HAP-1 (cell line): ENCODE results near the gene CCDC157.

Experiments used
- DNase-seq, 2 experiments: peaks; one replicate each; pipeline ENCODE4 v3.0.0-alpha.2; 2016 to 2020; ENCODE audit warnings: low spot score in 2 of 2
- H3K27me3 ChIP-seq: fragments of 250-450 bp; sonication (Bioruptor Pico); 2 replicates; pipeline ENCODE4 v1.5.1; 2020; ENCODE audit warnings: low read depth, mild to moderate bottlenecking, moderate library complexity
- H3K36me3 ChIP-seq: fragments of 250-450 bp; sonication (Bioruptor Pico); replicated peaks from 2 replicates; pipeline ENCODE4 v1.5.1; 2020; ENCODE audit warnings: mild to moderate bottlenecking
- H3K4me1 ChIP-seq: fragments of 250-450 bp; sonication (Bioruptor Pico); 2 replicates; pipeline ENCODE4 v1.5.1; 2020; ENCODE audit warnings: mild to moderate bottlenecking
- H3K4me3 ChIP-seq: fragments of 250-450 bp; sonication (Bioruptor Pico); 2 replicates; pipeline ENCODE4 v1.5.1; 2020; ENCODE audit warnings: mild to moderate bottlenecking, moderate library complexity
- H3K9me3 ChIP-seq: fragments of 250-450 bp; sonication (Bioruptor Pico); 2 replicates; pipeline ENCODE4 v1.5.1; 2020; ENCODE audit warnings: mild to moderate bottlenecking, moderate library complexity
- in situ Hi-C: fragments of 300-500 bp; cut with MboI; formaldehyde crosslinking; loops from 3 replicates; pipeline ENCODE4 v1.14.3; 2020; ENCODE audit warnings: low sequenced_read_pairs, inconsistent platforms, mixed read lengths

CCDC157 gene

GRCh38 chr22:30373331-30374325 is 16.8 kb downstream of the CCDC157 start:
- no peaks in the 10 kb centered on the region for H3K27me3 ChIP-seq
- DNase-seq = no peak
- H3K9me3 ChIP-seq = no peaks in the 10 kb centered on the region
- H3K4me1 ChIP-seq = no peaks in the 10 kb centered on the region
- H3K4me3 ChIP-seq = no peak overlapping the region
- in situ Hi-C loops = no loop called here
- peaks cover 10% of the 10 kb centered on the region for H3K36me3 ChIP-seq

- H3K27me3 ChIP-seq = no peaks in the 10 kb centered on the region
- H3K4me1 ChIP-seq = no peaks in the 10 kb centered on the region
- no peak overlapping the region for H3K4me3 ChIP-seq
- peaks cover 10% of the 10 kb centered on the region for H3K36me3 ChIP-seq
- in situ Hi-C loops = loop anchor here (25.0 kb wide), 1 partner anchor 263 kb away; no protein-coding TSS in a partner anchor
- no peak for DNase-seq
- no peaks in the 10 kb centered on the region for H3K9me3 ChIP-seq
Observed at GRCh38 chr22:30375312-30375849, 18.6 kb downstream of the CCDC157 start.

- H3K4me3 ChIP-seq = no peak overlapping the region
- H3K9me3 ChIP-seq = no peaks in the 10 kb centered on the region
- H3K27me3 ChIP-seq = no peaks in the 10 kb centered on the region
- in situ Hi-C loops = loop anchor here (25.0 kb wide), 1 partner anchor 268 kb away; no protein-coding TSS in a partner anchor
- no peak for DNase-seq
- peaks cover 21% of the 10 kb centered on the region for H3K36me3 ChIP-seq
- no peaks in the 10 kb centered on the region for H3K4me1 ChIP-seq
Observed at GRCh38 chr22:30380011-30380410, 23.2 kb downstream of the CCDC157 start.

- DNase-seq = no peak
- in situ Hi-C loops = loop anchor here (25.0 kb wide), 1 partner anchor 269 kb away; no protein-coding TSS in a partner anchor
- peaks cover 1% of the 10 kb centered on the region; the same call in 1 of the 2 replicates for H3K4me1 ChIP-seq
- H3K27me3 ChIP-seq = no peaks in the 10 kb centered on the region
- peaks cover 21% of the 10 kb centered on the region for H3K36me3 ChIP-seq
- no peak overlapping the region for H3K4me3 ChIP-seq
- H3K9me3 ChIP-seq = no peaks in the 10 kb centered on the region
Observed at GRCh38 chr22:30381264-30381663, 24.5 kb downstream of the CCDC157 start.

- no peak for DNase-seq
Observed at GRCh38 chr22:30382340-30382739, 25.5 kb downstream of the CCDC157 start.

GRCh38 chr22:30383061-30383460 is 26.3 kb downstream of the CCDC157 start:
- H3K27me3 ChIP-seq = no peaks in the 10 kb centered on the region
- in situ Hi-C loops = loop anchor here (25.0 kb wide), 1 partner anchor 271 kb away; no protein-coding TSS in a partner anchor
- H3K4me1 ChIP-seq = peaks cover 3% of the 10 kb centered on the region; the same call in 1 of the 2 replicates
- no peak overlapping the region for H3K4me3 ChIP-seq
- no peaks in the 10 kb centered on the region for H3K9me3 ChIP-seq
- peaks cover 11% of the 10 kb centered on the region; the same call in 1 of the 2 replicates for H3K36me3 ChIP-seq
- DNase-seq = no peak

More at GRCh38 chr22:30382340-30382739, 25.5 kb downstream of the CCDC157 start:
- Histone ChIP-seq H3K4me3 (no peak overlapping the region), H3K4me1 (peaks cover 3% of the 10 kb centered on the region; the same call in 1 of the 2 replicates), H3K36me3 (peaks cover 17% of the 10 kb centered on the region), H3K9me3 (no peaks in the 10 kb centered on the region), H3K27me3 (no peaks in the 10 kb centered on the region)
- in situ Hi-C loops = loop anchor here (25.0 kb wide), 1 partner anchor 270 kb away; no protein-coding TSS in a partner anchor

GRCh38 chr22:30385942-30386341 is 29.1 kb downstream of the CCDC157 start:
- in situ Hi-C loops = loop anchor here (25.0 kb wide), 1 partner anchor 274 kb away; no protein-coding TSS in a partner anchor
- no peak for DNase-seq

GRCh38 chr22:30386608-30386959 is 29.8 kb downstream of the CCDC157 start:
- no peaks in the 10 kb centered on the region for H3K27me3 ChIP-seq
- H3K4me3 ChIP-seq = peak overlapping the region; percentile 55
- in situ Hi-C loops = loop anchor here (25.0 kb wide), 1 partner anchor 274 kb away; no protein-coding TSS in a partner anchor
- H3K4me1 ChIP-seq = peaks cover 3% of the 10 kb centered on the region; the same call in 1 of the 2 replicates
- H3K9me3 ChIP-seq = peaks cover 6% of the 10 kb centered on the region; the same call in 1 of the 2 replicates
- DNase-seq = no peak
- peaks cover 11% of the 10 kb centered on the region; the same call in 1 of the 2 replicates for H3K36me3 ChIP-seq

More at GRCh38 chr22:30385942-30386341, 29.1 kb downstream of the CCDC157 start:
- no peaks in the 10 kb centered on the region for H3K27me3 ChIP-seq
- H3K4me3 ChIP-seq = no peak overlapping the region
- peaks cover 3% of the 10 kb centered on the region; the same call in 1 of the 2 replicates for H3K9me3 ChIP-seq
- peaks cover 3% of the 10 kb centered on the region; the same call in 1 of the 2 replicates for H3K4me1 ChIP-seq
- peaks cover 11% of the 10 kb centered on the region; the same call in 1 of the 2 replicates for H3K36me3 ChIP-seq

GRCh38 chr22:30386960-30387827 is 30.4 kb downstream of the CCDC157 start, which contains the start of gene RNF215:
RNF215 (minus strand) TSS chr22:30387411; CDS start chr22:30387313, 98 bp downstream.
- Histone ChIP-seq H3K36me3 (peaks cover 7% of the 10 kb centered on the region; the same call in 1 of the 2 replicates), H3K4me1 (peaks cover 3% of the 10 kb centered on the region; the same call in 1 of the 2 replicates), H3K4me3 (peak within 1 kb of the TSS; percentile 55), H3K27me3 (no peaks in the 10 kb centered on the region), H3K9me3 (peaks cover 6% of the 10 kb centered on the region; the same call in 1 of the 2 replicates)
- in situ Hi-C loops = loop anchor here (25.0 kb wide), 1 partner anchor 275 kb away; no protein-coding TSS in a partner anchor
- DNase-seq = peak; percentile 74 to 91

- peaks cover 3% of the 10 kb centered on the region; the same call in 1 of the 2 replicates for H3K4me1 ChIP-seq
- H3K4me3 ChIP-seq = no peak overlapping the region
- in situ Hi-C loops = loop anchor here (25.0 kb wide), 1 partner anchor 279 kb away; no protein-coding TSS in a partner anchor
- no peaks in the 10 kb centered on the region for H3K27me3 ChIP-seq
- H3K36me3 ChIP-seq = no peaks in the 10 kb centered on the region
- peaks cover 6% of the 10 kb centered on the region; the same call in 1 of the 2 replicates for H3K9me3 ChIP-seq
- DNase-seq = peak; percentile 35 to 76
Observed at GRCh38 chr22:30390974-30391691, 34.3 kb downstream of the CCDC157 start.

GRCh38 chr22:30392661-30393321 is 36.0 kb downstream of the CCDC157 start:
- H3K9me3 ChIP-seq = peaks cover 6% of the 10 kb centered on the region; the same call in 1 of the 2 replicates
- in situ Hi-C loops = loop anchor here (25.0 kb wide), 1 partner anchor 280 kb away; no protein-coding TSS in a partner anchor
- H3K27me3 ChIP-seq = no peaks in the 10 kb centered on the region
- 0 out of 2 replicates have a peak, but pooled peaks cover 2% of the 10 kb centered on the region for H3K4me1 ChIP-seq
- no peak for DNase-seq
- H3K4me3 ChIP-seq = no peak overlapping the region
- H3K36me3 ChIP-seq = no peaks in the 10 kb centered on the region
